Tibial artery (tissue), 4 donors: ENCODE data around the gene MEIS2.

ENCODE experiments used
- DNase-seq, 2 donors: peaks; one replicate each; pipeline ENCODE4 v3.0.0-alpha.2; 2019
- H3K27ac ChIP-seq, 2 donors: fragments of 200-600 bp; sonication (generic) in 1 of 2; 1 replicate in 1 of 2; 2 replicates in 1 of 2; pipeline ENCODE4 v1.5.1; 2018 to 2019; ENCODE audit warnings: mild to moderate bottlenecking in 1 of 2
- H3K27me3 ChIP-seq, 2 donors: fragments of 200-600 bp; sonication (generic) in 1 of 2; one replicate each; pipeline versions ENCODE4 v1.5.1 to v1.6.0; 2016 to 2019
- H3K36me3 ChIP-seq, 3 donors: fragments of 200-600 bp; sonication (generic) in 2 of 3; one replicate each; pipeline ENCODE4 v1.5.1; 2016 to 2019; ENCODE audit warnings: mild to moderate bottlenecking in 2 of 3
- H3K4me1 ChIP-seq, 4 donors: fragments of 200-600 bp; sonication (generic) in 2 of 4; 1 replicate in 3 of 4; 2 replicates in 1 of 4; pipeline ENCODE4 v1.5.1; 2016 to 2019
- H3K4me3 ChIP-seq, 2 donors: fragments of 200-600 bp; sonication (generic) in 1 of 2; 1 replicate in 1 of 2; 2 replicates in 1 of 2; pipeline ENCODE4 v1.5.1; 2018 to 2019; ENCODE audit warnings: mild to moderate bottlenecking in 2 of 2
- H3K9me3 ChIP-seq, 3 donors: fragments of 200-600 bp; sonication (generic) in 1 of 3; one replicate each; pipeline ENCODE4 v1.5.1; 2016 to 2019
- CTCF ChIP-seq, 2 experiments: fragments of 200-600 bp in 1 of 2; fragments of 450-650 bp in 1 of 2; IDR thresholded peaks; one replicate each; pipeline ENCODE4 v1.5.1; 2017 to 2019; ENCODE audit warnings: antibody characterized with exemption in 2 of 2, mild to moderate bottlenecking in 1 of 2, moderate library complexity in 1 of 2
- intact Hi-C: fragments of 100-400 bp; cut with DNase I; formaldehyde crosslinking; loops from one replicate; pipeline ENCODE4 v1.15.0; 2023; ENCODE audit warnings: low total_unique reads

MEIS2 gene

DNA sequence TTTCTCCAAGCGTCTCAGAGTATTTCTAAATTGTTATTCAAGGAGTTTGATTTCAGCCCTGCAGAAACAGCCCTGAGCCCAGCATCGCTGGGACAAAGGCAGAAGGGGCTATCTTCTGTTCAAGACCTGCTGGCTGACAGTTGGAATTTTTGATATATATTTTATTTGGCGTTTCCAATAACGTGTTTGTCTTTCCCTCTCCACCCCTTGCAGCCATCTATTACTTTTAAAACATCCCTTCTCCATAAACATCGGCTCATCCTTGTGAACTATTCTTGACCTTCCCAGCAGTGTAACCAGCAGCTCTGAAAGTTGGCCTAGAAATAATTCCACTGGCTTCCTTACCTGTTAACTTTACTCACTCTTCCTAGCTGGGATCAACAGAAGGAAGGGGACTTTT lies 5.5 kb upstream of the MEIS2 start:
- TF ChIP-seq CTCF (IDR thresholded peaks at IDR 0.05) = no peak
- no peaks in the 10 kb centered on the region for H3K36me3 ChIP-seq
- no peak for DNase-seq
- no peaks in the 10 kb centered on the region for H3K27me3 ChIP-seq
- no peaks in the 10 kb centered on the region for H3K9me3 ChIP-seq
- no peak overlapping the region for H3K27ac ChIP-seq
- H3K4me3 ChIP-seq = no peak overlapping the region
- intact Hi-C loops = loop anchor here (10.0 kb wide), 1 partner anchor 221 kb away; no protein-coding TSS in a partner anchor
- peaks cover 0 to 20% (median 4%) of the 10 kb centered on the region in 4 donors for H3K4me1 ChIP-seq

GRCh38 chr15:37105029-37105428 lies 4.7 kb upstream of the MEIS2 start:
- Histone ChIP-seq H3K27me3 (no peaks in the 10 kb centered on the region), H3K4me3 (no peak overlapping the region), H3K9me3 (no peaks in the 10 kb centered on the region), H3K36me3 (no peaks in the 10 kb centered on the region), H3K27ac (no peak overlapping the region), H3K4me1 (peaks cover 0 to 15% (median 1%) of the 10 kb centered on the region in 4 donors)
- intact Hi-C loops = loop anchor here (10.0 kb wide), 1 partner anchor 220 kb away; no protein-coding TSS in a partner anchor
- no peak for DNase-seq
- no peak for TF ChIP-seq CTCF (IDR thresholded peaks at IDR 0.05)

- no peak overlapping the region for H3K4me3 ChIP-seq
- H3K9me3 ChIP-seq = no peaks in the 10 kb centered on the region
- DNase-seq = no peak
- no peaks in the 10 kb centered on the region for H3K36me3 ChIP-seq
- intact Hi-C loops = loop anchor here (5.0 to 10.0 kb wide), 2 partner anchors 220 to 1572 kb away; no protein-coding TSS in a partner anchor
- no peak overlapping the region for H3K27ac ChIP-seq
- no peak for TF ChIP-seq CTCF (IDR thresholded peaks at IDR 0.05)
- H3K4me1 ChIP-seq = peaks cover 0 to 15% (median 0%) of the 10 kb centered on the region in 4 donors
- no peaks in the 10 kb centered on the region for H3K27me3 ChIP-seq
These were observed 4.2 kb upstream of the MEIS2 start for GRCh38 chr15:37104424-37104981.

DNA sequence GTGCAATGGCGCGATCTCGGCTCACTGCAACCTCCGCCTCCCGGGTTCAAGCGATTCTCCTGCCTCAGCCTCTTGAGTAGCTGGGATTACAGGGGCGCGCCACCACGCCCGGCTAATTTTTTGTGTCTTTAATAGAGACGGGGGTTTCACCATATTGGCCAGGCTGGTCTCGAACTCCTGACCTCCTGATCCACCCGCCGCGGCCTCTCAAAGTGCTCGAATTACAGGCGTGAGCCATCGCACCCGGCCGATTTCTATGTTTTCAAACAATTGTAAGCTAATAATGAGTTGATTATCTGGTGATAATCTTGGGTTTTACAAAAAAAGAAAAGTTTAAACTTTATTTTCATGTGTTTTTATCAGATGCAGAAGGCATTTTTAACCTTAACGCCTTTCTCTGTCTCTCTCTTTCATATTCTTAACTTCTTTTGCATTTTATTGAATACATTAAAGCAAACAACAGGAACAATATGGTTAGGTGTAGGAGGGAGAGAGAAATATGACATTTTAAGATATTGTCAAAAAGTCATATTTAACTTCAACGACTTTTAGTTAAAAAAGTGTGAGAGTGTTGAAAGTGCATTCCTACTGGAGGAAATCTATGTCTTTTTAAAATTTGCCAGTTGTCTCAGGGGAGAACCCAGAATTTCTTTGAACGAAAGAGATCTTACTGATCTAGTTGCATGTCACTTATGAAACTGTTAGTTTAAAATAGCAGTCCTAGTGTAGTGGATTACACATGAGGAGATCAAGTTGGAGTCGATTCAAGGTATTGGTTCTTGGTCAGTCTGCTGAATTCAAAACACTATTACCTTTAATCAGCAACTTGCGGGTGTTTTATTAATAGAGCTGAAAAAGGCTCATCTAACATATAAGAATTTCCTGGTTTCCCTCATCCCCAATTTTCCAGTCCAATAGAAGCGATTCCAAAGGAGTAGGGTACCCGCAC lies 3.4 kb upstream of the MEIS2 start:
- Histone ChIP-seq H3K4me3 (no peak overlapping the region), H3K27me3 (no peaks in the 10 kb centered on the region), H3K4me1 (peaks cover 0 to 15% (median 0%) of the 10 kb centered on the region in 4 donors), H3K27ac (no peak overlapping the region), H3K36me3 (no peaks in the 10 kb centered on the region), H3K9me3 (no peaks in the 10 kb centered on the region)
- TF ChIP-seq CTCF (IDR thresholded peaks at IDR 0.05) = no peak
- intact Hi-C loops = loop anchor here (5.0 to 10.0 kb wide), 2 partner anchors 219 to 1571 kb away; no protein-coding TSS in a partner anchor
- no peak for DNase-seq

DNA sequence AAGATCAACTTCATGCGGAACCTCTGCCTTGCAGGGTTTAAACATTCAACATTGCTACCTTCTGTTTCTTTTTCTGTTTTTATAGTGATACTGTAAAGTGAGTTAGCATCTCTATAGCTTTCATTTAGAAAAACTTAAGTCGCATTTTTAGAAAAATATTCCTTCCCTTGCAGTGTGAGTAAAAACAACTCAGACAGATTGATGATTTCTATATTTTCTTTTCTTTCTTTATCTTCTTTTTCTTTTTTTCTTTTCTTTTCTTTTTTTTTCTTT lies 2.8 kb upstream of the MEIS2 start:
- no peak for DNase-seq
- intact Hi-C loops = loop anchor here (5.0 to 10.0 kb wide), 2 partner anchors 218 to 1571 kb away; no protein-coding TSS in a partner anchor
- Histone ChIP-seq H3K36me3 (no peaks in the 10 kb centered on the region), H3K4me3 (peak overlapping the region; percentile 85 to 90), H3K4me1 (peaks cover 0 to 15% (median 0%) of the 10 kb centered on the region in 4 donors), H3K27me3 (no peaks in the 10 kb centered on the region), H3K27ac (no peak overlapping the region), H3K9me3 (no peaks in the 10 kb centered on the region)
- TF ChIP-seq CTCF (IDR thresholded peaks at IDR 0.05) = no peak
